Body of pancreas (tissue), 4 donors: ENCODE data around the gene LHFPL6. TPM values are rescaled to one million over a fixed set of nuclear protein-coding genes. Genes with fewer than 3 reads are reported as not detected.
A peak's percentile ranks its signal among the peaks of the same experiment; 100 is the strongest.

Source experiments
- ATAC-seq: fragments of 150-250 bp; one replicate; pipeline ENCODE4 v1.9.1; 2016
- DNase-seq, 4 donors: peaks; one replicate each; pipeline ENCODE4 v3.0.0-alpha.2; 2019
- H3K27ac ChIP-seq, 4 donors: fragments of 200-600 bp; sonication (generic); 1 replicate in 3 of 4; 2 replicates in 1 of 4; pipeline versions ENCODE4 v1.5.1 to v1.6.1; 2016 to 2019; ENCODE audit warnings: mild to moderate bottlenecking in 1 of 4, mixed read lengths in 1 of 4, moderate library complexity in 1 of 4
- H3K27me3 ChIP-seq, 2 donors: fragments of 200-600 bp; sonication (generic); one replicate each; pipeline ENCODE4 v1.6.0; 2016; ENCODE audit warnings: mild to moderate bottlenecking in 1 of 2
- H3K36me3 ChIP-seq, 2 donors: fragments of 200-600 bp; sonication (generic); replicated peaks in 1 of 2; 2 replicates each; pipeline ENCODE4 v1.5.1; 2016; ENCODE audit warnings: low read depth in 2 of 2; ENCODE audit not compliant: insufficient read depth in 1 of 2
- H3K4me1 ChIP-seq: fragments of 200-600 bp; sonication (generic); one replicate; pipeline ENCODE4 v1.6.0; 2016
- H3K4me3 ChIP-seq, 2 donors: fragments of 200-600 bp; sonication (generic); 1 replicate in 1 of 2; 2 replicates in 1 of 2; pipeline ENCODE4 v1.5.1; 2016 to 2019
- H3K9me3 ChIP-seq, 3 donors: fragments of 200-600 bp; sonication (generic); 1 replicate in 2 of 3; 2 replicates in 1 of 3; pipeline ENCODE4 v1.5.1; 2016
- CTCF ChIP-seq, 7 experiments: fragments of 450-650 bp in 4 of 7; fragments of 200-600 bp in 3 of 7; sonication (generic) in 3 of 7; IDR thresholded peaks; one replicate each; pipeline ENCODE4 v1.5.1; 2016 to 2019; ENCODE audit warnings: antibody characterized with exemption in 7 of 7
- POLR2A ChIP-seq, 3 donors: fragments of 450-650 bp; IDR thresholded peaks; one replicate each; pipeline ENCODE4 v1.6.1; 2016; ENCODE audit warnings: antibody characterized with exemption in 3 of 3, mild to moderate bottlenecking in 2 of 3
- WGBS, 2 donors: methylation state at CpG; one replicate each; pipeline ENCODE4 v1.1.5; 2017; 5-methylcytosine and 5-hydroxymethylcytosine counted together
- intact Hi-C: fragments of 100-400 bp; cut with DNase I; formaldehyde crosslinking; loops from one replicate; pipeline ENCODE4 v1.15.1; 2023
- total RNA-seq, 2 donors: library from RNA; depleted of rRNA; stranded (reverse); fragments of >200 nt; gene quantifications; one replicate each; pipeline ENCODE4 v1.1.0, GENCODE V29; 2016

The LHFPL6 gene
- total RNA-seq, 2 donors from 2014 or later, result 18.4 to 30.7 TPM

- Histone ChIP-seq H3K4me3 (no peak overlapping the region), H3K36me3 (no peaks in the 10 kb centered on the region), H3K4me1 (no peaks in the 10 kb centered on the region), H3K27ac (no peak overlapping the region), H3K9me3 (no peaks in the 10 kb centered on the region), H3K27me3 (no peaks in the 10 kb centered on the region)
- peak; percentile 62 for ATAC-seq
- intact Hi-C loops, result loop anchor here (5.0 kb wide), 1 partner anchor 465 kb away; no protein-coding TSS in a partner anchor
- WGBS, 2 donors, result 40 to 47% methylated on average over 5 of the region's 5 CpGs
- TF ChIP-seq CTCF (IDR thresholded peaks at IDR 0.05), result peak; percentile 76 to 82 (median 79)
- TF ChIP-seq POLR2A (IDR thresholded peaks at IDR 0.05), result no peak
- DNase-seq, result peak; percentile 76 to 83 (median 80)
These were observed 9.1 kb upstream of the LHFPL6 start for GRCh38 chr13:39612023-39612637.

- intact Hi-C loops, result loop anchor here (10.0 kb wide), 1 partner anchor 333 kb away; no protein-coding TSS in a partner anchor
- no peaks in the 10 kb centered on the region for H3K36me3 ChIP-seq
- no peak for TF ChIP-seq CTCF (IDR thresholded peaks at IDR 0.05)
- TF ChIP-seq POLR2A (IDR thresholded peaks at IDR 0.05), result no peak
These were observed 4.9 kb upstream of the LHFPL6 start for GRCh38 chr13:39607876-39608275.

GRCh38 chr13:39605677-39606320, 2.8 kb upstream of the LHFPL6 start:
- intact Hi-C loops, result loop anchor here (10.0 kb wide), 1 partner anchor 331 kb away; no protein-coding TSS in a partner anchor

More at GRCh38 chr13:39607876-39608275, 4.9 kb upstream of the LHFPL6 start:
- H3K9me3 ChIP-seq, result no peaks in the 10 kb centered on the region
- no peak overlapping the region for H3K4me3 ChIP-seq
- DNase-seq (no peak), ATAC-seq (no peak)
- WGBS, 2 donors, result 56 to 76% methylated on average over 4 of the region's 4 CpGs
- peaks cover 3% of the 10 kb centered on the region for H3K4me1 ChIP-seq
- no peak overlapping the region for H3K27ac ChIP-seq
- no peaks in the 10 kb centered on the region for H3K27me3 ChIP-seq

GRCh38 chr13:39604756-39605155, 1.8 kb upstream of the LHFPL6 start:
- Histone ChIP-seq H3K27ac (no peak overlapping the region), H3K36me3 (no peaks in the 10 kb centered on the region), H3K4me3 (no peak overlapping the region), H3K4me1 (peaks cover 11% of the 10 kb centered on the region), H3K9me3 (no peaks in the 10 kb centered on the region), H3K27me3 (peaks cover 0 to 5% of the 10 kb centered on the region in 2 donors)
- TF ChIP-seq CTCF (IDR thresholded peaks at IDR 0.05), result no peak
- TF ChIP-seq POLR2A (IDR thresholded peaks at IDR 0.05), result no peak
- WGBS, 2 donors, result 68 to 76% methylated on average over 5 of the region's 5 CpGs
- intact Hi-C loops, result loop anchor here (10.0 kb wide), 1 partner anchor 330 kb away; no protein-coding TSS in a partner anchor
- ATAC-seq, result no peak
- DNase-seq, result no peak

More at GRCh38 chr13:39605677-39606320, 2.8 kb upstream of the LHFPL6 start:
- 67 to 81% methylated on average over 3 of the region's 3 CpGs for WGBS, 2 donors
- no peak overlapping the region for H3K27ac ChIP-seq
- no peak for TF ChIP-seq CTCF (IDR thresholded peaks at IDR 0.05)
- no peak for TF ChIP-seq POLR2A (IDR thresholded peaks at IDR 0.05)
- peaks cover 0 to 5% of the 10 kb centered on the region in 2 donors for H3K27me3 ChIP-seq
- DNase-seq, result no peak
- H3K9me3 ChIP-seq, result no peaks in the 10 kb centered on the region
- H3K4me1 ChIP-seq, result peaks cover 11% of the 10 kb centered on the region
- H3K4me3 ChIP-seq, result no peak overlapping the region
- H3K36me3 ChIP-seq, result no peaks in the 10 kb centered on the region
- ATAC-seq, result no peak
